KG1 (cell line): ENCODE results near the gene ANKRD60.

Experiments used
- DNase-seq: peaks from one replicate; lab custom pipeline; 2025; lab: John Stamatoyannopoulos, UW

The ANKRD60 gene

DNA sequence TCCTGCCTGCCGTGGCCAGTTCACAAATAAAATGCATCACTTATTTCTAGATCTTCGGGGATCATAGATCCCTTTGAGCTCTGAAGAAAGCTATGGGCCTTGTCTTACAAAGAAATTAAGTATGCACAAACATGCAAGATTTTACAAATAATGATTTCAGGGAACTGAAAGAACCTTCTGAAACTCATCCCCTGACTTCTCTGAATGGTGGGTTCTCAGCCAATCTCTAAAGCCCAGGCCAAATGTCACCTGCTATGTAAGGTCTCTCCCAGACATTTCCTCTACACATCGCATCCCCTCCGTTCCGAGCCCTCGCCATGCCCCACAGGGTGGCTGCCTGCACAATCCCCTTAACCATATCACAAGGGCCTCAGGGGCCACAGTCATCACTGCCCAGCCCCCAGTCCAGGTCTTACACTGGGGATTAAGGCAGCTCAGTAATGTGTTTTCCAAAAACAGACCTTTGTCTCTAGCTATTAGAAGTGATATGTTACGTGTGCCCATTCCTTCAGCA is 16.1 kb upstream of the ANKRD60 start:
- no peak for DNase-seq

DNA sequence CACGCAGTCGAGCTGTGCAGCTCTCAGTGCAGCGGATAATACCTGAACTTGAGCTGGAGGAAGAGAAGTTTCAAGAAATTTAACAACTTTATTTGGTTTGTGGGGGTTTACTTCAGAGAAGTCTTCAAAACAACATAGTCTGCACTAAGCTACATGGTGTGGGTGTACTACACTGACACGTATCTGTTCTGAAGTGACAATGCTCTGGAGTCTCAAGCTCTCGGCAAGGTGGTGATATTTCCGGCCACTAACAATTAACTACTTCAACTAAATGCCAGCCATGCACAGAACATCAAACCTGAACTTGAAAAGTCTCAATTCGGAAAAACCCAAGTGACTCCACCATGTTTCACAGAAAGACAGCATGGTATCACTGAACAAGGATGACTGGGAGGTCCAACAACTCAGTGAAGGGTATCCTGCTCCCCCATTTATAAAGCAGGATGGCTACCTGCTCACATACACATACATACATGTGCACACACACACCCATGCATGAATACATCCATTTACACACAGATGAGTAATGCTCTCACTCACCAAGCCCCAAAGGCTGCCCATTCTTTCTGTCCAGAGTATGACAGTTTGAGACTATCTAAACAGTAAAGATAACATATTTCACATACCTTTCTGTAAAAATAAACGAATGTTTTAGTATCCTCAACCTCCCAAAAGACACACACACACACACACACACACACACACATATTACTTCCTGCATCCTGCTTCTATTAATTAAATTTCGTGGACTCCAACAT is 15.4 kb upstream of the ANKRD60 start:
- DNase-seq: no peak

- DNase-seq: no peak
Observed at GRCh38 chr20:58242824-58243223, 14.4 kb upstream of the ANKRD60 start.

GRCh38 chr20:58241766-58242465 is 13.5 kb upstream of the ANKRD60 start:
- no peak for DNase-seq

DNA sequence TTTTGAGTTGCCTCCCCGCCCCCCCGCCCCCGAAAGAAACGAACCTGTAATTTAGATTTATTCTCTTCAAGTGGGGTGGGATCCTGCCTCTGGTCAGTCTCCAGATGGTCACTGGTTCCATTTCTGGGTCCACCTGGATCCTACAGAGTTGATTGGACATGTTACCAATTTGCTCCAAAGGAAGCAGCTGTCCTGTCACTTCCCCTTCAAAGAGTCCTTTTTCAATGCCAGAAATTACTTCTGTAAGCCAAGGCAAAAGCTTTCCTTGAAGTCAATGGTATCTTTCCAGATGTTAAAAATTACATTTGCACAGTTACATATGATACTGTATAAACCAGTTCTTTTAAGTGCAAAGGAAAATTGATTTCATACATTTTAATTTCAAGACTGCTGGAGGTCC is 12.0 kb upstream of the ANKRD60 start:
- no peak for DNase-seq

- DNase-seq: no peak
Observed at GRCh38 chr20:58239216-58239615, 10.8 kb upstream of the ANKRD60 start.

- DNase-seq: no peak
Observed at GRCh38 chr20:58238490-58238889, 10.0 kb upstream of the ANKRD60 start.

DNA sequence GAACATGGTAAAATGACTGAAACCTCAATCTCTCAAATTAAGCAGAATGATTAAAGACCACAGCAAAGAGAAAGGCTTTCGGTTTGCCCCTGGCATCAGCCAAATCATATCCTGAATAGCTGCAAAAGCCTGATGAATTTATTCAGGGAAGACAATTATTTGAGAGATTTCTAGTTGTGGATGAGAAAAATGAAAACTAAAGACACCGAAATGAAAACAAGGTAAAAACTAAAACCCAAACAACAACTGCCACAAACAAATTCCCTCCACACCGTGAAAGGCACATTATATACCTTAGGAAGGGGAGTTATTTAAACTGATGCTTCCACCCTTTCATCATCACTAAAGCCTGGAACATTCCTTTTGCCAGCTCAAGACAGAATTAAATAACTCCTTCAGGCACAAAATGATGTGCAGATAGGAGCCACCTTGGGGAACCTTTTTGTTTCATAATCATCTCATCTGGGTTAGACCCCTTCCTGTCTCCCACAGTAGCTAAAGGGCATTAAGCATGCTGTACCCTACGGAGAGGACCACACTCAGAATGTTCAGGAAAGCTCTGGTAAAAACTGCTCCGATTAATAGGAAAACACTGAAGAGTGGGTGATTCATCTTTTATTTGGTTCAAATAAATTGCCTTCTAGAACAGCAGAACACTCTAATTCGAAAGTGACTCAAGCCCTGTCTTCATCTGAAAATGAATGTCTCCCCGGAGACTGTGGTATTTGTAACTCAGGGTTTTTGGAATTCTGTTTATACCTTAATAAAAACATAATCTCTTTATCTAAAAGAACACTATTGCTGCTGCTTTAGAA is 9.1 kb upstream of the ANKRD60 start:
- DNase-seq: no peak

DNA sequence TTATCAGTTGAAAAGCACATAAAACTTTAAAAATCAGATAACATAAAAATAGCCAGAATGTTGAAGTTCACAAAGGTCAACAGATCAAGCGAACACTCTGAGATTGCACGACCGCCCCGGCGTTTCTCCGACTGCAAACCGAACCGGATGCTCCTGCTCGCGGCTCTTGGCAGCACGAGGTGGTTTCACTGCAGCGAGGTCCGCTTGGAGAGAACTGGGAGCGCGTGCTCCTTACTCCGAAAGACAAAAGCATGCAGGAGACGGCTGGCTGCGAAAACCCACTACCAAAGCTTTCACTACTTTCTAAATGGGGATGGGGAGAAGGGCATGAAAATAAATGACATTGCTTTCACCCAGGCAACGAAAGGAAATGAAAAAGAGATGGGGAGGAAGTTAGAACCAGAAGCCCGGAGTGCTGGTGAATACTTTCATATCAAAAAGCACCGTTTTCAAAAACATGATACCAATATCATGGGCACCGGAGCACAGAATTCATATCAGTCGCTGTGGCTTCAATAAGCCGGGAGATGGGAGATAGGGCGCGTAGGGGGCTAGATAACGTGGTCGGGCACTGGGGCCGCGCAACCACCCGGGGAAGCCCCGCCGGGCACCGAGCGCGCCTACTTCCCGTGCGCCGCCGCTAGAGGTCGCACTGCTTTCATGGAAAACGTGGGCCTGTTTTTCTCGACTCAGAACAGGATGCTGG is 8.3 kb upstream of the ANKRD60 start:
- peak; percentile 56 for DNase-seq

DNA sequence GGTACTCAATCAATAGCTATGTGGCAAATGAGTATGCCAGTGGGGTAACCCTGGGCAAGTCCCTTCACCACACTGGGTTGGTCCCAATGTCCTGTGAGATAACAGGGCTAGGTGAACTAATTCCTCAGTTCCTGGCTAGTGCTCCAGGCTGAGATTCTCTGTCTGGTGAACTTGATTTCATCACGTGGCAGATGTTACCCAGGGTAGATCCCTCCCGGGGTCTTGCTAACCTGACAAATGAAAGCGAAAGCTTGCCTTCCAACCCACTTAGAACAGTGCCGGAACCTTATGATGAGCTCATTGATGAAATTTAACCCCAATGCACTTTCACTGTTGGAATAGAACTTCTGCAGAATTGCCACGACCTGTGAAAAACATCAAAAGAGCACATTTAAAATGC is 6.6 kb upstream of the ANKRD60 start:
- no peak for DNase-seq

GRCh38 chr20:58233881-58234528 is 5.6 kb upstream of the ANKRD60 start:
- no peak for DNase-seq

DNA sequence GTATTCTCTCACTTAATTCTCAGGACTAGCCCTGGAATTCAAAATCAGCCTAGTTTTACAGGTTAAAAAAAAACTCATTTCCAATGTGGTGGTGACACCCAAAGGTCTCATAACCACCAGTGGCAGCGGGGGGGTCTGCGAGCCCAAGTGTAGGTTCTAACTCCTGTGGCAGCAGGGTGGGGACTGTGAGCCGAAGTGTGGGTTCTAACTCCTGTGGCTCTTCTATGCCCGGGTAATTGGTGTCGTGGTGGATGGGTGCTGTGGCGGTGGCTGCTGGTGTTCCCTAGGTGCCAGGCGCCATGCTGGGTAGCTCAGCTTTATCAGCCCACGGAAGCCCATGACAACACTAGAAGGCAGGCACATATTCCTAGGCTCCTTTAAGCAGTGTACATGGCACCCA is 4.9 kb upstream of the ANKRD60 start:
- DNase-seq: no peak

- peak; percentile 46 for DNase-seq
Observed at GRCh38 chr20:58231683-58232082, 3.2 kb upstream of the ANKRD60 start.

DNA sequence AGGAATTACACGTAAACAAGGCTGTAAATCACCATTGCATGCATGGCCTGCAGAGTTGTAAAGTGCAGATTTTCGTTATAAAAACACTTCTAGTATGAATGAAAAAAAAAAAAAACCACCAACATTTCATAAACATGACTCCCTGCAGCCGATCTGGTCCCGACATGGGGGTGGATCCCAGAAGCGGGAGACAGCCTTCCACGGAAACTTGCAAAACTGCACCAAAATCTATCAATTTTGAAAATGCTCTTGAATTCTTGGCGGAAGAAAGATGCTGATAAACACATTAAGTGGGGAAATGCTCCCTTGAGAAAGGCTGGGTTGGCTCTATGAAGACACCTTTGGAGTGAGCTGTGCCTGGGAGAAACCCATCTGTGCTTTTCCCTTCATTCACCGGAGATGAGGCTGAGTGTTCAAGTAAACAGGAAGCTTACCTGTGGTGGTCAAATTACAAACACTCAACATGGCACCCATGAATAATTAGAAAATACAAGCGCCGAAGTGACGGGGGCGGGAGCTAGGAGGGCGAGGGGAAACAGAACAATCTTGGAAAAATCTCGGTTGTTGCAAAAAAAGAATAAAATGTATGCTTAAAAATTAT is 845 bp upstream of the ANKRD60 start:
- DNase-seq: no peak

- DNase-seq: no peak
Observed at GRCh38 chr20:58228103-58228483, 360 bp downstream of the ANKRD60 start.

GRCh38 chr20:58227391-58228102 is 906 bp downstream of the ANKRD60 start:
- no peak for DNase-seq

- no peak for DNase-seq
Observed at GRCh38 chr20:58225452-58226200, 2.8 kb downstream of the ANKRD60 start.

DNA sequence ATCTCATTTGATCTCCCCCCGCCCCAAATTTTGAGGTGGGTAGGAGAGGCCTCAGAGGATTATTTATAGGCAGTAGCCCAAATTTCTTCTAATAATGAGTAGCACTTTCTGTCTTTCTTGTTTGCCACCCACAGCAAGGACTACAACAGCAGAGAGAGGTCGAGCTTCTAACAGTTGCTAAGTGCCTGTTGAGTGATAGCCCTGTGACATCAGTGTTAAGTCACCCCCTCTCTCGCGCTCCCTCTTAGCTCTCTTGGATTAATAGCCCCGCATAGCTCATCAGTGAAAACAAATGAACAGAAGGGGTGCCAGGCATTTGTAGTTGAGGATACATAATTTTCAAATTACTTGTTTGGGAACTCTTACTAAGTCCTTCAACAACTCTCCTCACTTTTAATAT is 3.5 kb downstream of the ANKRD60 start:
- DNase-seq: no peak

- no peak for DNase-seq
Observed at GRCh38 chr20:58224097-58224496, 4.4 kb downstream of the ANKRD60 start.
